Measurements from ENCODE around the gene ZFR. TPM values are rescaled to one million over a fixed set of nuclear protein-coding genes. Genes with fewer than 3 reads are reported as not detected.
"Not testable (repeated sequence)": the region's sequence is repeated elsewhere in the genome, so short reads cannot be mapped to it uniquely, and the experiment has no call there.

ZFR gene
- total RNA-seq, 1 experiment from 2014 or later = 104 TPM

- no peak for DNase-seq (ENCODE audit: low spot score)
Measured at GRCh38 chr5:32320576-32320975, 124.0 kb downstream of the ZFR start.

GRCh38 chr5:32319926-32320543 lies 124.5 kb downstream of the ZFR start:
- DNase-seq (ENCODE audit: low spot score) = no peak

- no peak for DNase-seq (ENCODE audit: low spot score)
Measured at GRCh38 chr5:32319392-32319791, 125.1 kb downstream of the ZFR start.

- DNase-seq (ENCODE audit: low spot score) = no peak
Measured at GRCh38 chr5:32317041-32317440, 127.5 kb downstream of the ZFR start.

GRCh38 chr5:32315221-32316014 lies 129.1 kb downstream of the ZFR start:
- no peak for DNase-seq (ENCODE audit: low spot score)

GRCh38 chr5:32314658-32315057 lies 129.9 kb downstream of the ZFR start:
- DNase-seq (ENCODE audit: low spot score) = no peak

- not testable (repeated sequence) for DNase-seq (ENCODE audit: low spot score)
Measured at GRCh38 chr5:32314152-32314488, 130.4 kb downstream of the ZFR start.

- peak; percentile 99 for DNase-seq (ENCODE audit: low spot score)
Measured at GRCh38 chr5:32312595-32313332, 131.8 kb downstream of the ZFR start, which contains the start of gene MTMR12. TSS of gene MTMR12 (minus strand) at chr5:32312939. CDS start at chr5:32312838, 101 bp downstream.

GRCh38 chr5:32312197-32312594 lies 132.3 kb downstream of the ZFR start:
- peak; percentile 47 for DNase-seq (ENCODE audit: low spot score)

- no peak for DNase-seq (ENCODE audit: low spot score)
Measured at GRCh38 chr5:32311404-32312196, 132.9 kb downstream of the ZFR start.

- no peak for DNase-seq (ENCODE audit: low spot score)
Measured at GRCh38 chr5:32309761-32310160, 134.8 kb downstream of the ZFR start.

- no peak for DNase-seq (ENCODE audit: low spot score)
Measured at GRCh38 chr5:32308946-32309345, 135.6 kb downstream of the ZFR start.

GRCh38 chr5:32307769-32308194 lies 136.8 kb downstream of the ZFR start:
- DNase-seq (ENCODE audit: low spot score) = no peak

- DNase-seq (ENCODE audit: low spot score) = no peak
Measured at GRCh38 chr5:32304622-32305021, 139.9 kb downstream of the ZFR start.

Other genes starting within 250 kb of the ZFR start
- 27.4 and 28.0 TPM in 2 replicates for gene MTMR12, start 131.8 kb downstream of the ZFR start, total RNA-seq (2014; rRNA removed; shearing (Covaris generic))
- 553 and 634 TPM in 2 replicates for gene SUB1, start 140.8 kb upstream of the ZFR start, total RNA-seq (2014; rRNA removed; shearing (Covaris generic))

Data from A172 (cell line).